ENCODE results near the gene TNFRSF19.

DNA sequence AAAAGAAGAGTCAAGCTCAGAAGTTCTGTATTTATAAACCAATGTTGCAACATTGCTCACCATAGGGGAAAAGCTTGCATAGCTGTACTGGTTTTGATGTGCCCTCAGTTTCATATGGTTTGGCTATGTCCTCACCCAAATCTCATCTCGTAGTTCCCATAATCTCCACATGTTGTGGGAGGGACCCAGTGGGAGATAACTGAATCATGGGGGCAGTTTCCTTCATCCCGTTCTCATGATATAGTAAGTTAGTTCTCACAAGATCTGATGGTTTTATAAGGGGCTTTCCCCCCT is 73.9 kb downstream of the TNFRSF19 start:
- TF ChIP-seq, protein P1, sequence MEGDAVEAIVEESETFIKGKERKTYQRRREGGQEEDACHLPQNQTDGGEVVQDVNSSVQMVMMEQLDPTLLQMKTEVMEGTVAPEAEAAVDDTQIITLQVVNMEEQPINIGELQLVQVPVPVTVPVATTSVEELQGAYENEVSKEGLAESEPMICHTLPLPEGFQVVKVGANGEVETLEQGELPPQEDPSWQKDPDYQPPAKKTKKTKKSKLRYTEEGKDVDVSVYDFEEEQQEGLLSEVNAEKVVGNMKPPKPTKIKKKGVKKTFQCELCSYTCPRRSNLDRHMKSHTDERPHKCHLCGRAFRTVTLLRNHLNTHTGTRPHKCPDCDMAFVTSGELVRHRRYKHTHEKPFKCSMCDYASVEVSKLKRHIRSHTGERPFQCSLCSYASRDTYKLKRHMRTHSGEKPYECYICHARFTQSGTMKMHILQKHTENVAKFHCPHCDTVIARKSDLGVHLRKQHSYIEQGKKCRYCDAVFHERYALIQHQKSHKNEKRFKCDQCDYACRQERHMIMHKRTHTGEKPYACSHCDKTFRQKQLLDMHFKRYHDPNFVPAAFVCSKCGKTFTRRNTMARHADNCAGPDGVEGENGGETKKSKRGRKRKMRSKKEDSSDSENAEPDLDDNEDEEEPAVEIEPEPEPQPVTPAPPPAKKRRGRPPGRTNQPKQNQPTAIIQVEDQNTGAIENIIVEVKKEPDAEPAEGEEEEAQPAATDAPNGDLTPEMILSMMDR (IDR thresholded peaks at IDR 0.05; ENCODE audit: low read length) = no peak
- no peak for TF ChIP-seq EZH2 (optimal IDR thresholded peaks at IDR 0.05; ENCODE audit: low read depth, low read length)

All from MM.1S (cell line).